HFFc6 (cell line): Measurements from ENCODE around the gene RSPH4A. TPM values are rescaled to one million over a fixed set of nuclear protein-coding genes. Genes with fewer than 3 reads are reported as not detected.

Experiments used
- DNase-seq: peaks from one replicate; pipeline ENCODE4 v3.0.0-alpha.2; 2018
- H3K27ac Mint-ChIP-seq: 2 replicates; pipeline ENCODE4 v1.8.0; 2020; ENCODE audit warnings: mild to moderate bottlenecking, mixed read lengths
- H3K27me3 Mint-ChIP-seq: 2 replicates; pipeline ENCODE4 v1.8.0; 2021; ENCODE audit warnings: mild to moderate bottlenecking, moderate library complexity, mixed read lengths; ENCODE audit not compliant: insufficient read depth
- H3K36me3 Mint-ChIP-seq: 2 replicates; pipeline ENCODE4 v1.8.0; 2021; ENCODE audit warnings: low read depth, mixed read lengths
- H3K4me1 Mint-ChIP-seq: 2 replicates; pipeline ENCODE4 v1.8.0; 2020; ENCODE audit warnings: low read depth, mixed read lengths
- H3K4me3 Mint-ChIP-seq: 2 replicates; pipeline ENCODE4 v1.8.0; 2020; ENCODE audit warnings: mild to moderate bottlenecking, moderate library complexity, mixed read lengths
- H3K9me3 Mint-ChIP-seq: 2 replicates; pipeline ENCODE4 v1.8.0; 2020; ENCODE audit warnings: mild to moderate bottlenecking, mixed read lengths
- total RNA-seq, 6 experiments: library from RNA; stranded (reverse); fragmentation: NEBNext Ultra II Directional; extraction: Animal tissue kit (Norgen Biotek cat#: 25700); gene quantifications; 2 replicates in 1 of 6; 3 replicates in 5 of 6; pipeline ENCODE4 v1.2.3, GENCODE V29; 2021
- TF ChIP-seq, protein P1 (sequence below): fragments of 200-600 bp; sonication (generic); IDR thresholded peaks from 2 replicates; pipeline ENCODE4 v1.5.0; 2021; ENCODE audit warnings: antibody characterized with exemption, mild to moderate bottlenecking

RSPH4A gene
- total RNA-seq, 6 experiments from 2014 or later: 0.07 to 0.37 (median 0.15) TPM

DNA sequence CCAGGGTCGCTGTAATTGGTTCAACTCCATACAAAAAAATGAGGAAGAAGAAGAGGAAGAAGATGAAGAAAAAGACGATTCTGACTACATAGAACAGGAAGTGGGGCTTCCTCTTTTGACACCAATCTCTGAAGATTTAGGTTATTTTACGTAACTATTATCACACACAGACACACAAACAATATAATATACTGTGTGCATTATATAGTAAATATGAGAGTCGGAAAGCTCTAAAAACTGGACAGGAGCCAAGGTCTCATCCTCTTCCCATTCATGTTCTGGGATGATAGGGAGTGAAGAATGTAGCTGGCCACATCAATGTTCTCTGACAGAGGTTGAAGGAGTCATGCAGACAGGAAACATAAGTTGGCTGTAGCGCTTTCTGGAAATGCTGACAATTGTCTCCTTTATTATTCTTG lies 13.3 kb downstream of the RSPH4A start:
- Mint-ChIP-seq H3K36me3 (peaks cover 16% of the 10 kb centered on the region), H3K4me3 (no peak overlapping the region), H3K27me3 (peaks cover 4% of the 10 kb centered on the region; the same call in 1 of the 2 replicates), H3K4me1 (peaks cover 1% of the 10 kb centered on the region; the same call in 1 of the 2 replicates), H3K27ac (no peak overlapping the region), H3K9me3 (no peaks in the 10 kb centered on the region)
- no peak for DNase-seq
- TF ChIP-seq, protein P1, sequence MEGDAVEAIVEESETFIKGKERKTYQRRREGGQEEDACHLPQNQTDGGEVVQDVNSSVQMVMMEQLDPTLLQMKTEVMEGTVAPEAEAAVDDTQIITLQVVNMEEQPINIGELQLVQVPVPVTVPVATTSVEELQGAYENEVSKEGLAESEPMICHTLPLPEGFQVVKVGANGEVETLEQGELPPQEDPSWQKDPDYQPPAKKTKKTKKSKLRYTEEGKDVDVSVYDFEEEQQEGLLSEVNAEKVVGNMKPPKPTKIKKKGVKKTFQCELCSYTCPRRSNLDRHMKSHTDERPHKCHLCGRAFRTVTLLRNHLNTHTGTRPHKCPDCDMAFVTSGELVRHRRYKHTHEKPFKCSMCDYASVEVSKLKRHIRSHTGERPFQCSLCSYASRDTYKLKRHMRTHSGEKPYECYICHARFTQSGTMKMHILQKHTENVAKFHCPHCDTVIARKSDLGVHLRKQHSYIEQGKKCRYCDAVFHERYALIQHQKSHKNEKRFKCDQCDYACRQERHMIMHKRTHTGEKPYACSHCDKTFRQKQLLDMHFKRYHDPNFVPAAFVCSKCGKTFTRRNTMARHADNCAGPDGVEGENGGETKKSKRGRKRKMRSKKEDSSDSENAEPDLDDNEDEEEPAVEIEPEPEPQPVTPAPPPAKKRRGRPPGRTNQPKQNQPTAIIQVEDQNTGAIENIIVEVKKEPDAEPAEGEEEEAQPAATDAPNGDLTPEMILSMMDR: no peak

DNA sequence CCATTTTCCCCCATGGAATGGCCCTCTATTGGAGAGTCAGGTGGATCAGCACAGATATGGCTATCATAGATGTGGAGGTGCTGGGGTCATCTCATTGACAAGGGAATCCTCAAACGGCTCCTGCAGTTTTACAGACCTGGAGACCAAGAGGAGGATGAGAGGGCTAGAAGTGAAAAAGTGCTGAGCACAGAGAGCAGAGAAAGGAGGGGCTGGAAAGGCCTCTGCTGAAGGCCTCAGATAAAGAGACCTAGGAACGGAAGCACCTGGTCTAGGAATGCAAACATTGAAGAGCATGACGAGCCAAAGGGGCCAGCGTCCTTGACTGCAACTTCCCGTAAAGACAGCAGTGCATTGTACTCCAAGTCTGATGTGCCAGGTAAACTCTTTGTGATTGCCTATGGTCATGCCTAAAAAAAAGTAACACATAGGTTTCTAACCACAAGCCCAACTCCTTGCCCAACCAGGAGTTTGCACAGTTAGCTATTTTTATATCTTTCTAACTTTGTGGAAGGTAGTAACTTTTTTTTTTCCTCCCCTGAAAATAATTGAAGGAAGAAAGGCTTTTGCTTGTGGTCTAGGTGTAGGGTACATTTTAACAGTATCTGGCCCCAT lies 15.2 kb downstream of the RSPH4A start:
- Mint-ChIP-seq H3K4me1 (no peaks in the 10 kb centered on the region), H3K4me3 (no peak overlapping the region), H3K27me3 (peaks cover 2% of the 10 kb centered on the region; the same call in 1 of the 2 replicates), H3K9me3 (no peaks in the 10 kb centered on the region), H3K27ac (no peak overlapping the region), H3K36me3 (peaks cover 16% of the 10 kb centered on the region)
- TF ChIP-seq, protein P1: no peak
- no peak for DNase-seq

DNA sequence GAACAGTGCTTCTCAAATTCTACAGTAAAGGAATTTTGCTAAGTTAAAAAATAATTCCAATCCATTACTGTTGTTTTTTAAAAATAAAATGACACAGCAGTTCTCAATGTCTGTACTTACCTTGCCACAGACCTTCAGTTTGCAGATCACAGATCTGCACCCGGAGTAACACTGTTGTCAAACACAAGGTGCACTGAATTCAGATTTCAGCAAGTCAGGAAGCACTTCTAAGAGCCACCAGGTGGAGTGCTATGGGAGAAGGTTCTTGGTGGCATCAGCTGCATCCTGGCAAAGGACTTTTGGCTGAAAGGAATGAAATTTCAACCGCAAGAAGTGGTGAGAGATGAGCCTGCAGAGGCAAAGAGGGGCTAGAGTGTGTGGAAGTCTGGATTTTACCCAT lies 17.4 kb downstream of the RSPH4A start:
- Mint-ChIP-seq H3K36me3 (peaks cover 8% of the 10 kb centered on the region), H3K4me1 (no peaks in the 10 kb centered on the region), H3K9me3 (no peaks in the 10 kb centered on the region), H3K27ac (0 out of 2 replicates have a peak overlapping the region, but pooled peaks have one; percentile 5), H3K4me3 (no peak overlapping the region), H3K27me3 (peaks cover 2% of the 10 kb centered on the region; the same call in 1 of the 2 replicates)
- no peak for DNase-seq
- TF ChIP-seq, protein P1: peak; percentile 40; the same call in 1 of the 2 replicates

DNA sequence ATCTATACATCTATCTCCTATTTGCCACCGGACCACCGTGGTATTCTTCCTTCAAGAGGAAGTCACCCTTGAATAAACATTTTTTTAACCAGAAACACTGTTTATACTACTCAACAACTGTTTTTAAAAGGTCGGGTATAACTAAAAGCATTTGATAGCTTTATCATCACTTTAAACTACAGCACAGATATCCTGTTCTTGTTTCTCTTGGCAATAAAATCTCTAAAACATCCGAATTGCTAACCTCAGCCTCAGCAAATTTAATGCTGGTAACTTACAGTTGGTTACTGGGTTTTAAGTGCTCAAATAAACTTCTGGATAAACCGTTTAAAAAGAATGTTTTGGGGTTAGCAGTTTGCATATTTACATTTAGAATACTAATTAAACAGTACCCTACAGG lies 31.9 kb downstream of the RSPH4A start:
- Mint-ChIP-seq H3K4me1 (peaks cover 9% of the 10 kb centered on the region), H3K27me3 (peaks cover 1% of the 10 kb centered on the region; the same call in 1 of the 2 replicates), H3K4me3 (no peak overlapping the region), H3K9me3 (no peaks in the 10 kb centered on the region; the same call in 1 of the 2 replicates), H3K27ac (peak overlapping the region; percentile 57), H3K36me3 (no peaks in the 10 kb centered on the region; the same call in 1 of the 2 replicates)
- TF ChIP-seq, protein P1: no peak
- DNase-seq: no peak

DNA sequence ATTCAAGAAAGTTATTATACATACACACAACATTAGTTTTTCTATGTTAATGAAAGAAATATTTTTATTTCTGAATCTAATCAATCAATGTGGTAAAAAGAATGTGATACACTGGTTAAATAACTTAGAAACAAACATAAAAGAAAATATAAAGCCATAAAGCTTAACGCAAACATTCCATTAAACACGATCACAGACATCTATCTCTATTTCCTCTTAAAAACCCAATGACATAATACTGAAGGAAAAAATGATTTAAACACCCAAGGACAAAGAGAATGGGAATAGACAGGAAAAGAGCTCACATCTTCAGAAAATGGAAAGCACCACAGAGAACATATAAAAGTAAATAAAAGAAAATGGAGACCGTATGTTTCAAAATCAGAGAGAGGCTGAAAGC lies 32.9 kb downstream of the RSPH4A start:
- H3K9me3 Mint-ChIP-seq: no peaks in the 10 kb centered on the region
- H3K27me3 Mint-ChIP-seq: no peaks in the 10 kb centered on the region
- no peak overlapping the region for H3K4me3 Mint-ChIP-seq
- TF ChIP-seq, protein P1: no peak
- no peak for DNase-seq
- no peaks in the 10 kb centered on the region; the same call in 1 of the 2 replicates for H3K36me3 Mint-ChIP-seq
- peaks cover 9% of the 10 kb centered on the region for H3K4me1 Mint-ChIP-seq
- H3K27ac Mint-ChIP-seq: no peak overlapping the region
